Measurements from ENCODE around the gene MRPS18A.
A peak's percentile ranks its signal among the peaks of the same experiment; 100 is the strongest.
"Not testable (repeated sequence)": the region's sequence is repeated elsewhere in the genome, so short reads cannot be mapped to it uniquely, and the experiment has no call there.

Gene MRPS18A

DNA sequence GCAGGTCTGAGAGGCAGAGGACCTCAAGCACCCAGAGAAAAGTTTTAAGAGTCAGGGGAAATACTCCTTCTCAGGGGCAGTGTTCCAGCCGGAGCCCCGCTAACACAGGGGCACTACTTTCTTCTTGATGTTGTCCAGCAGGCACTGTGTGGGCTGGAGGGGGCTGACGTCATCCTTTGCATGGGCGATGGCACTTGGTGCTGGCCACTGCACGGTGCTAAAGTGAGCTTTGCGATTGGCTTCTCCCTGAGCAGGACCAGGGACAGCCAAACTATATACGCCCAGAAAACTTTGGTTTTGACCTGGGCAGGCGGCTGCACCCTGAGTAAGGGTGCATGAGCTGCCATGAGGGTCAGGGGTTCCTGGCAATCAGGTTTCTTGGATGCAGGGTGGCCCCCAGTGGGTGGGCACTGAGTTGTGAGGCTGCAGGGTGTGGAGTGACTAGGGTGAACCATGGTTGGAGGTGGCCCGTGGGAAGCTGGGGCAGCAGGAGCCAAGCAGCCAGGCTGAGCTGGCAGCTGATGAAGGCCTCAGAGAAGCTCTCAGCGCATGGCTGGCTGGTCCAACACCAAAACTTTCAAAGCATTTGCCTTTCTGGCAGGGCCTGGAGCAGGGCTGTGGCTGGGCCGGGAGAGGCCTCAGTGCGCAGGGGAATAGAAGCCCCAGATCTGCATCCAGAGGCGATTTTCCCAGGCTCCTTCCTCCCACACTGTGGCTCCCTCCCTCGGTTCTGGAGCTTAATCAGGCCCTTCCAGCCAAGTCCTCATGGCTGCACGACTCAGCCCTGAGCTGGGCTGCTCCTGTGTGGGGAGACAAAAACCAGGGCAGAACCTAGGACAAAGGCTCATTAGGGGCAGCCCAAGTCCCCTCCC lies 18.3 kb downstream of the MRPS18A start:
- DNase-seq, result no peak

DNA sequence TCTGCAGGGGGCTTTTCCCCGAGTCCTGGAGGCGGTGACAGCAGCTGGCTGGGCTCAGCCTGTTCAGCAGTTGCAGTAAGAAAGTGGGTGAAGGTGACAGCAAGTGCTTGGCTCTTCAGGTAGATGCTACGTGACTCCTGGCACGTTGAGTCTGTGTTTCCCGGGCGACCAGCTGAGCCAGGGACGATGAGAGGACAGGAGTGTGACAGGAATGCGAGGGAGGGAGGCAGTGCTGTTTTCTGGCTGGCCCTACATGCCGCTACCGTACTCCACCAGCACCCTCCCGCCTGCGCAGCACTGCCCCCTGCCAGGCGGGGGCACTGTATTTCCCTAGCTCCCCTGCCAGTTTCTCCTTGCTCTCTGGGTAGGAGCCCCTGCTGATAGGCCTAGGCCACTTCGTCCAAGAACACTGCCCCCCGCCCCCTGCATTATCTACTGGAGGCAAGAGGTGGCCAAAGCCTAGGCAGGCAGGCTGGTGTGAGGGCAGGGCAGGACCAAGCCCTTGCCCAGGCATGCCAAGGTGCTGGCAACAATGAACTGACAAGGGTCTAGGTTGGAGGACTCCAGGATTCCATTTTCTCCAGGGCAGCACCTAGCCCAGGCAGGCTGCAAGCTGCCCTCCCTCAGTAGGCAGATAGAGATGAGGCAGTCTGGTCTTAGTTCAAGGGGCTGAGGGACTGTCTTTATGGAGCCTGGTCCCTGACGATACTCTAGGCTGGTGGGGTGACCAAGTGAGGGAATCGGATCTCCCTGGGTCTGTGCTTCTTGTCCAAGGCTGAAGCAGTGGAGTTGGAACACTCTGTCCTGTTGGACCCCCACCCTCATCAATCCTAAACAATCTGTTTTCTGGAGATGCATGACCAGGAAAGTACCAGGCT lies 19.2 kb downstream of the MRPS18A start:
- peak; percentile 56 for DNase-seq

GRCh38 chr6:43667245-43668150 lies 20.1 kb downstream of the MRPS18A start:
- DNase-seq, result peak; percentile 84

GRCh38 chr6:43666196-43666920 lies 21.2 kb downstream of the MRPS18A start:
- no peak for DNase-seq

GRCh38 chr6:43665376-43665775 lies 22.2 kb downstream of the MRPS18A start:
- no peak for DNase-seq

- not testable (repeated sequence) for DNase-seq
Measured at GRCh38 chr6:43662948-43663347, 24.6 kb downstream of the MRPS18A start.

- no peak for DNase-seq
Measured at GRCh38 chr6:43658161-43658560, 29.4 kb downstream of the MRPS18A start.

DNA sequence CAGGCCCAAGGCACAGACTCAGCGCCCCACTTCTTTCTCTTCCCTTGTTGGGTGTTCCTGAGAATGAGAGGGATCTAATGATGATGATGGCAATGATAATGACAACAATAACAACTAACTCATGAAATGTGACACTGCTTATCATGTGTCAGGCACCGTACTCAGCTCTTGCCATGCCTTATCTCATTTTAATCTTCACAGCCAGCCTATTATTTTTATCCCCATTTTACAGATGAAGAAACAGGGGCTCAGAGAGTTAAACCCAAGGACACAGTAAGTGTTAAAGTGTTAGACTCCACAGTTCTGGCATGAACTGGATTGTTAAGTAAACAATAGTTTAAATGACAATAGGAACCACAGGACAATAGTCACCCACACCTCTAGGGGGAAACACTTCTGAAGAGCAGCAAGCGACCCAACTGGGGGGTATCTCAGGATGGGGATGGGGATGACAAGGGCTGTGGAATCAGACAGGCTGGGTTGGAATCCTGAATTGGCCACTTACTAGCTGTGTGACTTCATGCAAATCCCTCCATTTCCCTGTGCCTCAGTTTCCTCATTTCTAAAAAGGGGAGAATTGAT lies 30.3 kb downstream of the MRPS18A start:
- DNase-seq, result no peak

GRCh38 chr6:43652822-43653221 lies 34.8 kb downstream of the MRPS18A start:
- DNase-seq, result not testable (repeated sequence)

DNA sequence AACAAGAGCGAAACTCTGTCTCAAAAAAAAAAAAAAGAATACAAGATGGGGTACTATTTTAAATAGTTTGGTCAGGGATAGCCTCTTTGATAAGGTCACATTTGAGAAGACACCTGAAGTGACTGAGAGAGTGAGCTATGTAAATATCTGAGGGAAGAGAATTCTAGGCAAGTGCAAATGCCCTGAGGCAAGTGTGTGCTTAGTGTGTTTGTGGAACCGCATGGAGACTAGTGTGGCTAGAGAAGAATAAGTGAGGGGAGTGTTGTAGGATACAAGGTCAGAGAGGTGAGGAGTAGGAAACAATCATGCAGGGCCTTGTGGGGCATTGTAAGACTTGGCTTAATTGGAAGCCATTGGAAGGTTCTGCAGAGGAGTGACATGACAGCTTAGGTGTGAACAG lies 39.3 kb downstream of the MRPS18A start:
- DNase-seq, result no peak

DNA sequence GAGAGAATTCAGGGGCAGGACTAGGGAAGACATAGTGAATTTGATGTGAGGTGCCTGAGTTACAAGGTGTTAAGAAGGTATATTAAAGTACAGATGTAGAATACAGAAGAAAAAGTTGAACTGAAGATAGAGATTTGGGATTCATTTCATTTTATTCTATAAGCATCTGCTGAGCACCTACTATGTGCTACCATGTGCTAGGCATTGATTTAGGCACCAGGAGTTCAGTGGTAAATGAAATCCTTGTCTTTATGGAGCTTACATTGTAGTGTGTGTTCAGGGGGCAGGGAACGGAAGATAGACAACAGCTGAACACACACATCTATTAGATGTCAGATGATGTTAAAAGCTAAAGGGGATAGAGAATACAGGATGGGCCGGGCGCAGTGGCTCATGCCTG lies 40.0 kb downstream of the MRPS18A start:
- DNase-seq, result no peak

DNA sequence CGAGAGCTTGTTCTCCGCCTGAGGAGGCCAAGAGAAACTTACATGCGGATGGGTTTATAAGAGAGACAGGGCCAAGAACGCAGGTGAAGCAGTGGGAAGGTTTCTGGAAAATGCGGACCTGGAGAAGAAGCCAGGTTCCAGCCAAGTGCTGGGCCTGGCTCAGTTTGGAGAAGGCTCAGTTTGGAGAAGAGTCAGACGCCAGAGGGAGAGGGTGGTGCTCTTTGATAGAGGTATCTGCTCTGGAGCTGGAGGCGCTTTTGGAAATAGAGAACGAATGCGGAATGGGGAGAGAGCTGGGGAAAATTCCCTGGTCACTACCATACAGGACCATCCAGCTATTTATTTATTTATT lies 42.0 kb downstream of the MRPS18A start:
- DNase-seq, result no peak

GRCh38 chr6:43644940-43645612 lies 42.5 kb downstream of the MRPS18A start, which contains the start of gene RSPH9:
Gene RSPH9, plus strand, starts transcription at chr6:43645036. Its CDS starts 63 bp downstream, at chr6:43645099.
- DNase-seq, result peak; percentile 69

GRCh38 chr6:43639984-43640800 lies 47.4 kb downstream of the MRPS18A start:
- no peak for DNase-seq

GRCh38 chr6:43636308-43636659 lies 51.3 kb downstream of the MRPS18A start:
- no peak for DNase-seq

- peak; percentile 87 for DNase-seq
Measured at GRCh38 chr6:43635387-43636307, 51.9 kb downstream of the MRPS18A start, which contains the start of gene MAD2L1BP. Gene MAD2L1BP, plus strand, starts transcription at chr6:43635840. Its CDS starts 36 bp downstream, at chr6:43635876.

GRCh38 chr6:43634702-43635303 lies 52.8 kb downstream of the MRPS18A start:
- DNase-seq, result no peak

- not testable (repeated sequence) for DNase-seq
Measured at GRCh38 chr6:43633002-43633401, 54.6 kb downstream of the MRPS18A start.
